GM10266 (cell line): ENCODE data around the gene ING5.

Source experiments
- DNase-seq: peaks from one replicate; pipeline ENCODE4 v3.0.0; 2012; ENCODE audit errors: extremely low spot score
- CTCF ChIP-seq: IDR thresholded peaks from 2 replicates; pipeline ENCODE4 v1.5.1; 2012; ENCODE audit warnings: mild to moderate bottlenecking, low read depth; ENCODE audit not compliant: control insufficient read depth, insufficient read depth; ENCODE audit errors: missing control alignments

ING5 gene

DNA sequence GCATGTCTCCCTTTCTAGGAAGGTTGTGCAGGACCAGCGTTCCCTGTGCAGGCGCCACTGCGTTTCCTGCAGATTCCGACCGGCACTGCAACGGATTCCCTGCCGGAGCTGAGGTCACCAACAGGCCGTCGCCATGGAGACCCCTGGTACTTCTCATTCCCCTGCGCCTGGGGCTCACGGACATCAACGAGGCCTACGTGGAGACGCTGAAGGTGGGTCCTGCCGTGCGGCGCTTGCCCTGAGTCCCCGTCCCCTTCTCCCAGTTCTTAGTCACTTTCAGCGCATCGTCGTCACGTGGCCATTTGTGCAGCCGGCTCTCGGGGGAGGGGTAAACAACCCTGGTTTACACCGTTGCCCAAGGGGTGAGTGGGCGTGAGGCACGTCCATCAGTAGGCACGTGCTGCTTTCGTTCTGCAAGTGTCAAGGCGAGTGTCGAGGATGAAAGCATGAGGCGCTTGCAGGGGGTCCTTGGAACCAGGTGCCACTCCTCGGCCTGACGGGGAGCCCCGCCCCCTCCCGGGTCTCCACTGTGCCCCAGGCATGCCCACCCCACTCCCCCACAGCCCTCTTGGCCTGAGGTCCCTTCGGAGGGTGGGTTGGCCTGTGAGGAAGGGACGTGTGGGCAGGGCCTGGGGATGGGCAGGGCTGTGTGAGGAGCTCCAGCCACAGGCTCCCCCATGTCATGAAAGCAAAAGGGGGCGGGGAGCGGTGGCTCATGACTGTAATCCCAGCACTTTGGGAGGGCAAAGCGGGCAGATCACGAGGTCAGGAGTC is 35.0 kb upstream of the ING5 start:
- TF ChIP-seq CTCF, result no peak
- no peak for DNase-seq

DNA sequence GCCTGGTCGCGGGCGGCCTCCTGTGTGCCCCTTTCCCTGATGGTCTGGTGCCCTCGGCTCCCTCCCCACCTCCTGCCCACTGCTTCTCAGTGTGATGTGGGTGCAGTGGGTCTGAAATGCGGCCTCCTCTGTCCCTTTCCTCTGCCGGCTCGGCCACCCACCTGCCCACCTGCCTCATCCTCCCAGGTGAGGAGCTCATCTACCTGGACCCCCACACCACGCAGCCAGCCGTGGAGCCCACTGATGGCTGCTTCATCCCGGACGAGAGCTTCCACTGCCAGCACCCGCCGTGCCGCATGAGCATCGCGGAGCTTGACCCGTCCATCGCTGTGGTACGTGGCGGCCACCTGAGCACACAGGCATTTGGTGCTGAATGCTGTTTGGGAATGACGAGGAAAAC is 33.5 kb upstream of the ING5 start:
- no peak for TF ChIP-seq CTCF
- DNase-seq, result no peak

- DNase-seq, result no peak
- TF ChIP-seq CTCF, result no peak
Observed at GRCh38 chr2:241668839-241669238, 33.0 kb upstream of the ING5 start.

- no peak for DNase-seq
- TF ChIP-seq CTCF, result no peak
Observed at GRCh38 chr2:241670333-241671110, 31.3 kb upstream of the ING5 start.

DNA sequence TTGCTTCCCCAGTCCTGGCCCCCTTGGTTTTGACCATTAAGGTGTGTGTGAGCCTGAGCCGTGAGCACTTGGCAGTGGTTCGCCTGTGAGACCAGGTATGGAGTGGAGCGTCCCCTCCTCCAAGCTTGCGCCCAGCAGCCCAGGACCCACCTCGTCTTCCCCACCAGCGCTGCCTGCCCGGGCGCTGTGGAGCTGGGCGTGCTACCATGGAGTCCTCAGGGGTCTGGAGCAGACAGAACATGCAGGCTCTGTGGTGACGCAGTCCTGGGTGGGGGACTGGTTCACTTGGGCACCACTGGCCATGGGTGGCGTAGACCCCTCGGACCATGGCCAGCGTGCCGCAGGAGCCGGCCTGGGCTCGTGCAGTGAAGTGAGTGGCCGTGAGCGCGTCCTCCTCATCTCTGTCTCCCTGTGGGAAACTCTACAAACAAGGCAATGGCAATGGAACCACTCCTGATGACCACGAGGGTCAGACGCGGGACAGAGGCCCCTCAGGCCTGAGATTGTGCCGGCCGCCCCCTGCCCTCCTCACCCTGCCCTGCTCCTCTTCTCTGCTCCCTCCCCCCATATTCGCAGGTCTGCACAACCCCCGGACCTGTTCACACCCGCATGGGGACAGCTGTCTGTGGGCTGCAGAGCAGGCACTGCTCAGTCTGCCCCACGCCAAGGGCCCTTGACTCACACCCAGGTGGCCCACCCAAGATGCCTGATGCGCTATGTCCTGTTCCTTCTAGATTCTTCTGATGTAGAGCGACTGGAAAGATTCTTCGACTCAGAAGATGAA is 30.2 kb upstream of the ING5 start:
- no peak for TF ChIP-seq CTCF
- DNase-seq, result no peak

- DNase-seq, result no peak
- no peak for TF ChIP-seq CTCF
Observed at GRCh38 chr2:241672243-241673188, 29.3 kb upstream of the ING5 start.
